Type B pancreatic cell (in vitro differentiated cells): Measurements from ENCODE around the gene SLC25A21. TPM values are rescaled to one million over a fixed set of nuclear protein-coding genes. Genes with fewer than 3 reads are reported as not detected.

Source experiments
- DNase-seq: peaks from one replicate; pipeline ENCODE4 v3.0.0; 2021; ENCODE audit warnings: mixed read lengths; ENCODE audit not compliant: unreplicated experiment; ENCODE audit errors: extremely low spot score
- H3K27ac Mint-ChIP-seq: 2 replicates; pipeline ENCODE4 v1.8.0; 2021; ENCODE audit warnings: mild to moderate bottlenecking, mixed read lengths
- H3K27me3 Mint-ChIP-seq: 2 replicates; pipeline ENCODE4 v1.8.0; 2021; ENCODE audit warnings: mixed read lengths
- H3K36me3 Mint-ChIP-seq: 2 replicates; pipeline ENCODE4 v1.8.0; 2021; ENCODE audit warnings: mixed read lengths
- H3K4me1 Mint-ChIP-seq: one replicate; pipeline ENCODE4 v1.8.0; 2021; ENCODE audit warnings: mixed read lengths; ENCODE audit not compliant: unreplicated experiment
- H3K4me3 Mint-ChIP-seq: 2 replicates; pipeline ENCODE4 v1.8.0; 2021; ENCODE audit warnings: mild to moderate bottlenecking, mixed read lengths
- H3K9me3 Mint-ChIP-seq: 2 replicates; pipeline ENCODE4 v1.8.0; 2021; ENCODE audit warnings: mixed read lengths
- CTCF ChIP-seq: fragments of 200-600 bp; sonication (generic); conservative IDR thresholded peaks from 2 replicates; pipeline ENCODE4 v1.5.0; 2021; ENCODE audit warnings: antibody characterized with exemption, mild to moderate bottlenecking
- total RNA-seq: library from RNA; stranded (reverse); gene quantifications from 2 replicates; pipeline ENCODE4 v1.2.1, GENCODE V29; 2021; ENCODE audit warnings: low replicate concordance

The SLC25A21 gene
- total RNA-seq, 1 donor from 2014 or later = 0.58 TPM

- no peaks in the 10 kb centered on the region for H3K36me3 Mint-ChIP-seq
- DNase-seq = no peak
- H3K9me3 Mint-ChIP-seq = no peaks in the 10 kb centered on the region
- H3K4me1 Mint-ChIP-seq = no peaks in the 10 kb centered on the region
- H3K4me3 Mint-ChIP-seq = no peak overlapping the region
- H3K27ac Mint-ChIP-seq = no peak overlapping the region
- no peak for TF ChIP-seq CTCF
- H3K27me3 Mint-ChIP-seq = peaks cover 82% of the 10 kb centered on the region
These were observed 500.3 kb downstream of the SLC25A21 start for GRCh38 chr14:36672095-36672494.

GRCh38 chr14:36671149-36671548 is 501.3 kb downstream of the SLC25A21 start:
- Mint-ChIP-seq H3K27me3 (peaks cover 80% of the 10 kb centered on the region), H3K4me3 (no peak overlapping the region), H3K4me1 (no peaks in the 10 kb centered on the region), H3K9me3 (no peaks in the 10 kb centered on the region), H3K27ac (no peak overlapping the region), H3K36me3 (no peaks in the 10 kb centered on the region)
- TF ChIP-seq CTCF = no peak
- no peak for DNase-seq

GRCh38 chr14:36667679-36668078 is 504.7 kb downstream of the SLC25A21 start:
- no peaks in the 10 kb centered on the region for H3K9me3 Mint-ChIP-seq
- H3K27ac Mint-ChIP-seq = no peak overlapping the region
- no peak for TF ChIP-seq CTCF
- peaks cover 4% of the 10 kb centered on the region for H3K36me3 Mint-ChIP-seq
- peaks cover 87% of the 10 kb centered on the region for H3K27me3 Mint-ChIP-seq
- H3K4me1 Mint-ChIP-seq = peaks cover 14% of the 10 kb centered on the region
- H3K4me3 Mint-ChIP-seq = peak overlapping the region; percentile 26
- DNase-seq = no peak

- H3K9me3 Mint-ChIP-seq = no peaks in the 10 kb centered on the region
- no peak for DNase-seq
- H3K4me1 Mint-ChIP-seq = peaks cover 21% of the 10 kb centered on the region
- H3K27ac Mint-ChIP-seq = no peak overlapping the region
- H3K27me3 Mint-ChIP-seq = peaks cover 89% of the 10 kb centered on the region
- peak overlapping the region; percentile 77 for H3K4me3 Mint-ChIP-seq
- no peak for TF ChIP-seq CTCF
- peaks cover 4% of the 10 kb centered on the region for H3K36me3 Mint-ChIP-seq
These were observed 505.8 kb downstream of the SLC25A21 start for GRCh38 chr14:36666416-36667206.

GRCh38 chr14:36665887-36666415 is 506.5 kb downstream of the SLC25A21 start:
- peak overlapping the region; percentile 77 for H3K4me3 Mint-ChIP-seq
- DNase-seq = no peak
- H3K36me3 Mint-ChIP-seq = peaks cover 4% of the 10 kb centered on the region

More at GRCh38 chr14:36665887-36666415, 506.5 kb downstream of the SLC25A21 start:
- TF ChIP-seq CTCF = no peak
- Mint-ChIP-seq H3K27ac (no peak overlapping the region), H3K27me3 (peaks cover 89% of the 10 kb centered on the region), H3K9me3 (no peaks in the 10 kb centered on the region), H3K4me1 (peaks cover 25% of the 10 kb centered on the region)
